Ovary (tissue), 9 donors: Measurements from ENCODE around the gene SPSB1. TPM values are rescaled to one million over a fixed set of nuclear protein-coding genes. Genes with fewer than 3 reads are reported as not detected.

Source experiments
- DNase-seq, 5 donors: peaks; one replicate each; pipeline ENCODE4 v3.0.0-alpha.2; 2019 to 2020
- H3K27ac ChIP-seq, 2 donors: fragments of 200-600 bp; one replicate each; pipeline versions ENCODE4 v1.5.1 to v1.8.0; 2019 to 2022
- H3K27me3 ChIP-seq: fragments of 200-600 bp; one replicate; pipeline ENCODE4 v1.8.0; 2022
- H3K36me3 ChIP-seq: fragments of 200-600 bp; sonication (generic); one replicate; pipeline ENCODE4 v1.5.1; 2019
- H3K4me1 ChIP-seq: one replicate; pipeline ENCODE4 v1.8.1; 2013; ENCODE audit warnings: mild to moderate bottlenecking, moderate library complexity; ENCODE audit not compliant: insufficient read depth
- H3K4me3 ChIP-seq: fragments of 200-600 bp; sonication (generic); one replicate; pipeline ENCODE4 v1.5.1; 2017
- H3K9me3 ChIP-seq, 2 donors: fragments of 200-600 bp in 1 of 2; sonication (generic) in 1 of 2; one replicate each; pipeline versions ENCODE4 v1.5.1 to v1.8.1; 2013 to 2019; ENCODE audit warnings: mild to moderate bottlenecking in 1 of 2, moderate library complexity in 1 of 2
- CTCF ChIP-seq, 3 donors: fragments of 450-650 bp in 2 of 3; fragments of 200-600 bp in 1 of 3; IDR thresholded peaks; one replicate each; pipeline versions ENCODE4 v1.5.1 to v1.8.0; 2016 to 2022; ENCODE audit warnings: antibody characterized with exemption in 3 of 3, mild to moderate bottlenecking in 1 of 3
- EP300 ChIP-seq: sonication (generic); formaldehyde crosslinking; IDR thresholded peaks from one replicate; pipeline ENCODE4 v1.6.1; 2017; ENCODE audit warnings: antibody characterized with exemption
- POLR2A ChIP-seq: fragments of 450-650 bp; IDR thresholded peaks from one replicate; pipeline ENCODE4 v1.6.1; 2017; ENCODE audit warnings: antibody characterized with exemption, mild to moderate bottlenecking, moderate library complexity
- WGBS, 3 donors: extraction: QIAGEN DNeasy Blood & Tissue Kit in 1 of 3; methylation state at CpG; one replicate each; pipeline versions ENCODE4 v1.1.5 to v1.1.7; 2013 to 2017; 5-methylcytosine and 5-hydroxymethylcytosine counted together
- intact Hi-C, 4 donors: fragments of 100-400 bp; cut with DNase I; formaldehyde crosslinking; loops; one replicate each; pipeline versions ENCODE4 v1.11.0 to v1.15.1; 2022 to 2023
- polyA plus RNA-seq, 2 donors: library from polyadenylated mRNA; stranded (reverse); fragments of 200-250 nt in 1 of 2; fragments of 350-450 nt in 1 of 2; fragmentation: Illumina TruSeq in 1 of 2; extraction: RNeasy Lipid Tissue Mini Kit (QIAGEN cat#74804) in 1 of 2; gene quantifications; one replicate each; pipeline ENCODE4 v1.2.3, GENCODE V29; 2013 to 2014
- total RNA-seq, 7 donors: library from RNA; depleted of rRNA in 2 of 7; stranded (reverse); fragments of >200 nt in 2 of 7; fragmentation: NEBNext Ultra II Directional in 3 of 7; extraction: Animal tissue kit (Norgen Biotek cat#: 25700) in 3 of 7; gene quantifications; one replicate each; pipeline versions ENCODE4 v1.1.0 to v1.2.4, GENCODE V29; 2016 to 2023
- donor health status: DM: no; HTN: no; CAD: no; lungs with moderate emphysema.
- donor health status: DM: no; HTN: no; CAD: no.
- donor health status: Bipolar disorder and iron deficiency.
- donor health status: DM: yes; HTN: yes; CAD: no.
- donor health status: DM: no; HTN: no; CAD: no.
- donor health status: DM: yes; HTN: yes; CAD: no.

The SPSB1 gene
- total and polyA plus RNA-seq, 9 donors, result 20.4 to 69.6 (median 34.4) TPM

GRCh38 chr1:9278585-9279153 lies 14.0 kb upstream of the SPSB1 start:
- WGBS, 3 donors, result 72 to 83% (median 78%) methylated on average over 10 of the region's 10 CpGs
- no peaks in the 10 kb centered on the region for H3K9me3 ChIP-seq
- intact Hi-C loops, result loop anchor here in 1 of 4 donors (10.0 kb wide), 1 partner anchor 296 kb away; no protein-coding TSS in a partner anchor
- TF ChIP-seq POLR2A (no peak), CTCF (IDR thresholded peaks at IDR 0.05) (no peak), EP300 (no peak)
- H3K4me1 ChIP-seq, result peaks cover 4% of the 10 kb centered on the region
- H3K36me3 ChIP-seq, result no peaks in the 10 kb centered on the region
- no peaks in the 10 kb centered on the region for H3K27me3 ChIP-seq
- H3K4me3 ChIP-seq, result no peak overlapping the region
- no peak for DNase-seq
- H3K27ac ChIP-seq, result no peak overlapping the region

- Histone ChIP-seq H3K9me3 (no peaks in the 10 kb centered on the region), H3K27ac (no peak overlapping the region), H3K4me1 (peaks cover 4% of the 10 kb centered on the region), H3K36me3 (no peaks in the 10 kb centered on the region), H3K4me3 (no peak overlapping the region), H3K27me3 (no peaks in the 10 kb centered on the region)
- TF ChIP-seq CTCF (IDR thresholded peaks at IDR 0.05), result no peak
- no peak for TF ChIP-seq POLR2A
- TF ChIP-seq EP300, result no peak
- DNase-seq, result no peak
- intact Hi-C loops, result loop anchor here in 1 of 4 donors (10.0 kb wide), 1 partner anchor 295 kb away; no protein-coding TSS in a partner anchor
- 65 to 72% (median 71%) methylated on average over 23 of the region's 23 CpGs for WGBS, 3 donors
Observed at GRCh38 chr1:9279172-9279840, 13.4 kb upstream of the SPSB1 start.

DNA sequence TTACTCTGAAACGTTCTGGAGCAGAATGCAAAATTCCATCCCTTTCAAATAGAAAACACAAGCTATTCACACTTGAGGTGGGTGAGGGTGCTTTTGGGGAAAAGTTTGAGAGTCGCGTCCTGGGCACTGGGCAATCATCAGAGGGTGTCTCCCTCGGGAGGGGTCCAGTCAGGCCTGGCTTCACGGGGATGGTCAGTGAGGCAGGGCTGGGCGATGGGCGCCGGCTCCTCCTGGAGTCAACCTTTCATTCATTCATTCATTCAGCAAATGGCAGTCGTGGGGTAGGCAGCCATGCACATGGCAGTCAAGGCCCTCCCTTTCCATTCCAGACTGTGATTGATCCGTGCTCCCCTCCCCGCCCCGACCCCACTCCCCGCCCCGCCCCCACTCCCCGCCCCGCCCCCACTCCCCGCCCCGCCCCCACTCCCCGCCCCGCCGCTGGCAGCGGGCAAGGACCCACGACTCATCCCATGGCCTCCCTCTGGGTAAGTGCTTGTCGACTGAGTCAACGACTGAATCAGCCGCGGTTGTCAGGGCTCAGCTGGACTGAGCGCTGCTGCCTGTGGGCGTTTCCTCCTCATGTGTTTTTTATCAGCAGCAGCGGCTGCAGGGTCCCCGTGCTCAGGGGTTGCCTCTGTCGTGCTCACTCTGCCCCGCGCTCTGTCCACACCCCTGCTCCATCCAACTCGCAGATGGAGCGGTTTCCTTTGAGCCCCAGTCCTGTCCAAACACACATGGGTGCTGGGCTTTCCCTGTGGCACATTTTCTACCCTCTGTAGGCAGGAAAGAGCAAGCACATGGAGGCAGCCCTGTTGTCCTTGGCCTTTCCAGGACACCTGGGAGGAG lies 12.5 kb upstream of the SPSB1 start:
- intact Hi-C loops, result loop anchor here in 1 of 4 donors (10.0 kb wide), 1 partner anchor 295 kb away; no protein-coding TSS in a partner anchor
- 20 to 30% (median 22%) methylated on average over 26 to 36 of the region's 36 CpGs for WGBS, 3 donors
- Histone ChIP-seq H3K4me1 (peaks cover 4% of the 10 kb centered on the region), H3K36me3 (no peaks in the 10 kb centered on the region), H3K27ac (no peak overlapping the region), H3K27me3 (no peaks in the 10 kb centered on the region), H3K9me3 (no peaks in the 10 kb centered on the region), H3K4me3 (no peak overlapping the region)
- no peak for TF ChIP-seq POLR2A
- TF ChIP-seq EP300, result no peak
- TF ChIP-seq CTCF (IDR thresholded peaks at IDR 0.05), result no peak
- DNase-seq, result peak in 1 of 5 donors; percentile 60

- no peak overlapping the region for H3K27ac ChIP-seq
Observed at GRCh38 chr1:9281071-9281827, 11.4 kb upstream of the SPSB1 start.

More at GRCh38 chr1:9281071-9281827, 11.4 kb upstream of the SPSB1 start:
- TF ChIP-seq POLR2A (no peak), EP300 (no peak), CTCF (IDR thresholded peaks at IDR 0.05) (no peak)
- Histone ChIP-seq H3K4me1 (peaks cover 4% of the 10 kb centered on the region), H3K36me3 (no peaks in the 10 kb centered on the region), H3K4me3 (no peak overlapping the region), H3K9me3 (no peaks in the 10 kb centered on the region), H3K27me3 (no peaks in the 10 kb centered on the region)
- DNase-seq, result no peak
- 77 to 81% (median 79%) methylated on average over 19 of the region's 19 CpGs for WGBS, 3 donors
- intact Hi-C loops, result loop anchor here in 1 of 4 donors (10.0 kb wide), 1 partner anchor 294 kb away; no protein-coding TSS in a partner anchor
